ENCODE data around the gene BBLN.
A peak's percentile ranks its signal among the peaks of the same experiment; 100 is the strongest.

Gene BBLN

GRCh38 chr9:128145536-128145935 lies 14.5 kb upstream of the BBLN start:
- DNase-seq (ENCODE audit: low read depth), result no peak

- no peak for DNase-seq (ENCODE audit: low read depth)
Measured at GRCh38 chr9:128145951-128146351, 14.1 kb upstream of the BBLN start.

GRCh38 chr9:128146591-128147120 lies 13.4 kb upstream of the BBLN start:
- DNase-seq (ENCODE audit: low read depth), result no peak

GRCh38 chr9:128148509-128149000 lies 11.5 kb upstream of the BBLN start:
- no peak for DNase-seq (ENCODE audit: low read depth)

- DNase-seq (ENCODE audit: low read depth), result no peak
Measured at GRCh38 chr9:128149001-128149701, 10.9 kb upstream of the BBLN start, which contains the start of gene LCN2. Gene LCN2 (plus strand): TSS chr9:128149453. CDS start chr9:128149526, 73 bp downstream.

- no peak for DNase-seq (ENCODE audit: low read depth)
Measured at GRCh38 chr9:128149951-128150593, 10.0 kb upstream of the BBLN start.

DNA sequence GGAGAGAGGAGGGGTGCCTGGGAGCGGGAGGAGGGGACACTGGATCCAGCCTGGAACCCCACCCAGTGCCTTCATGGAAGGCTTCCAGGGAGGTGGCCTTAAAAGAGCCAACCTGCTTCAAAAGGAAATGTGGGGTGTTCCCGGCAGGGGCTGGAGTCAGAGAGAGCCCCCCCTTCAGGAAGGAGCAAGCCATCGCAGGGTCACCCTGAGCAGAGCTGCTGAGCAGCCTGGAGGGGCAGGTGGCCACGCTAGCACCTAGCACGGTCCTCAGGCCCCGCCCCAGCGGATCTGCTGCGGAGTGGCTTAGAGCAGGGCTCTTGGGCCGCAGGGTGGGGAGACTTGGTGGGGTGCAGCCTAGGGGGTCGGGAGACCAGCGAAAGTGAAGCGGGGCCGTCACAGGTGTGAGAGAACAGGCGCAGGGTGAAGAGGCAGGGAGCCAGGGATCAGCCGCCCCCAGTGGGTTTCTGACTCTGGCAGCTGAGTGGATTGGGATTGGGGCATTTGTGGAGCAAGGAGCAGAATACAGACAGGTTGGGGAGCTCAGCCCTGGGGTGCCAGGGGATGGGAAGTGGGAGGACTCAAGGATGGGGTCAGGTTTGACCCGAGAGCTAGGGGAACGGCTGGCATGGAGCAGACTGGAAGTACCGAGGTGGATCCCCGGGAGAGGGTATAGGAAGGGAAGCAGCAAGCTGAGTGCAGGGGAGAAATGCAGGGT lies 9.3 kb upstream of the BBLN start:
- DNase-seq (ENCODE audit: low read depth), result no peak

GRCh38 chr9:128151309-128152132 lies 8.5 kb upstream of the BBLN start:
- no peak for DNase-seq (ENCODE audit: low read depth)

DNA sequence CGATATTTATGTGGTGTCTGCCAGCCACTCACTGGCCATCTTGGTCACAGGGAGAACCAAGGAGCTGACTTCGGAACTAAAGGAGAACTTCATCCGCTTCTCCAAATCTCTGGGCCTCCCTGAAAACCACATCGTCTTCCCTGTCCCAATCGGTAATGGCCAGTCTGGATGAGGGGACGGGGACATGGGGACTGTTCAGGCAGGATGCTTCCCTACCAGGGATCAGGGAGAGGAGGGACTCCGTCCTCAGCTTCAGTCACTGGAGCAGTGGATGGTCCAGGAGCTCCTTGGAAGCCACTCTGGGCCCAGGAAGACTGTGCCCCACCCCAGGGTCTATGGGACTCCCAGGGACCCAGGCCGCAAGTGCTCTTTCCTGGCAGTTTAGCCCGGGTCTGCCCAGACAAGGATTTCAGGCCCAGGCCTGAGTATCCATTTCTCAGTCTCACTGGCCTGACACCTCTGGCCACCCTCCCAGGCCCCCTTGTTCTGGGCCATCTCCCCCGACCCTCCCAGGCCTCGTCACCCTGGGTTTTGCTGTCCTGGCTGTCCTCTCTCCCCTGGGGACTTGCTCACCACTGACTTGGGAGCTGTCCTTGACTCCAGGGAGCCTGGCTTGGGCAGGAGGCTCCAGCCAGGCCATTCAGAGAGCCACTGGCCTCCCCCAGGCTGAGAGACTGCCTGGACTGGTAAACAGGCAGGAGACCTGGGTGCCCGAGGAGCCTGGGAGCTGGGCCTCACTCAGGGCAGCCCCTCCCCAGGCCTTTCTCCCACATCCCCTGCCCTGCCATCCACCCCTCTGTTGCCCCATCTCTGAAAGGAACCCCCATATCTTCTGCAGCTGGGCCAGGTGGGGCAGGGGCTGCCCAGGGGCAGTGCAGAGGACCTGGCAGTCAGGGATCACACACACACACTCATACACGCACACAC lies 7.7 kb upstream of the BBLN start:
- no peak for DNase-seq (ENCODE audit: low read depth)

- DNase-seq (ENCODE audit: low read depth), result no peak
Measured at GRCh38 chr9:128153060-128153946, 6.8 kb upstream of the BBLN start.

- no peak for DNase-seq (ENCODE audit: low read depth)
Measured at GRCh38 chr9:128153947-128154695, 5.9 kb upstream of the BBLN start.

DNA sequence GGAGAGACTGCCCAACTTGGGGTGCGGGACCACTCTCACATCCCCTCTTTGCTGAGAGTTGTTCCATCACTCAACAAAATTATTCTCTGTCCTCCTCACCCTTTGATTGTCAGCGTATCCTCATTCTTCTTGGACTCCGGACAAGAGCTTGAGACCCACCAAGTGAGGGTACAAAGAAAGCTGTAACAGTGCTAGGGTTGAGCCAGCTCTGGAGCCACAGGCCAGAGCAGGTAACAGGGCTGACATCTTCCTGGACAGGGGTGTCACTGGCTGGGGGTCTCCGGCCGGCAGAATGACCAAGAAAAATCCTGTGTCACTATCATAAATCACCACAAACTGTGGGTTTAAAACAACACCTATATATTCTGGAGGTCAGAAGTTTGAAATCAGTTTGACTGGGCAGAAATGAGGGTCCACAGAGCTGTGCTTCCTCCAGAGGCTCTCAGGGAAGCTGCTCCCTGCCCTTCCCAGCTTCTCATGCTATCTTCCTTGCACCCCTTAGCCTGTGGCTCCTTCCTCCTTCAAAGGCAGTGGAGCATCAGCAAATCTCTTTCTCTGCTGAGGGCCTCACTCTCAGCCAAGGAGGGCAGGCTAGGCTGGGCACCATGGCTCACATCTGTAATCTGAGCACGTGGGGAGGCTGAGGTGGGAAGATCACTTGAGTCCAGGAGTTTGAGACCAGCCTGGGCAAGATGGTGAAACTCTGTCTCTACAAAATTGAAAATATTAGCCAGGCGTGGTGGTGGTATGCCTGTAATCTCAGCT lies 4.1 kb upstream of the BBLN start:
- DNase-seq (ENCODE audit: low read depth), result no peak

GRCh38 chr9:128159522-128159783 lies 612 bp upstream of the BBLN start:
- peak; percentile 9 for DNase-seq (ENCODE audit: low read depth)

- peak; percentile 5 for DNase-seq (ENCODE audit: low read depth)
Measured at GRCh38 chr9:128160603-128160987, 530 bp downstream of the BBLN start.

DNA sequence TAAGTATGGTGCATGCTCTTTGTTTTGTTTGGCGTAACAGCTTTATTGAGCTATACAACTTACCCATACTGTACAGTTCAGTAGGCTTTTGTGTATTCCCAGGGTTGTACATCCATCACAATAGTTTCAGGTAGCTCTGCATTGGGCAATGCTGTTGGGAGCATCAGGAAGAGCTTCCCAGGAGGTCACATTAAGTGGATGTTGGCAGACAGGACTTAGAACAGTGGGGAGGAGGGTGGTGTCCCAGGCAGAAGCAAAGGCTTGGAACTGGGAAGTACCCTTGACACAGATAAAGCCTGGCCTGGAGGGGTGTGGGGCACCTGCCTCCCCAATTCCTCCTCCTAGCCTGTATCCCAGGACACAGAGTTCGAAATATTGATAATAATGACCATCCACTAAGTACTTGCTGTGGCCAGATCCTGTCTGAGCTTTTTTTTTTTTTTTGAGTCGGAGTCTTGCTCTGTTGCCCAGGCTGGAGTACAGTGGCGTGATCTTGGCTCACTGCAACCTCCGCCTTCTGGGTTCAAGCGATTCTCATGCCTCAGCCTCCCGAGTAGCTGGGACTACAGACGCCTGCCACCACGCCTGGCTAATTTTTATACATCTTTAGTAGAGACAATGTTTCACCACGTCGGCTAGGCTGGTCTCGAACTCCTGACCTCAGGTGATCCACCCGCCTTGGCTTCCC lies 1.3 kb downstream of the BBLN start:
- DNase-seq (ENCODE audit: low read depth), result no peak

DNA sequence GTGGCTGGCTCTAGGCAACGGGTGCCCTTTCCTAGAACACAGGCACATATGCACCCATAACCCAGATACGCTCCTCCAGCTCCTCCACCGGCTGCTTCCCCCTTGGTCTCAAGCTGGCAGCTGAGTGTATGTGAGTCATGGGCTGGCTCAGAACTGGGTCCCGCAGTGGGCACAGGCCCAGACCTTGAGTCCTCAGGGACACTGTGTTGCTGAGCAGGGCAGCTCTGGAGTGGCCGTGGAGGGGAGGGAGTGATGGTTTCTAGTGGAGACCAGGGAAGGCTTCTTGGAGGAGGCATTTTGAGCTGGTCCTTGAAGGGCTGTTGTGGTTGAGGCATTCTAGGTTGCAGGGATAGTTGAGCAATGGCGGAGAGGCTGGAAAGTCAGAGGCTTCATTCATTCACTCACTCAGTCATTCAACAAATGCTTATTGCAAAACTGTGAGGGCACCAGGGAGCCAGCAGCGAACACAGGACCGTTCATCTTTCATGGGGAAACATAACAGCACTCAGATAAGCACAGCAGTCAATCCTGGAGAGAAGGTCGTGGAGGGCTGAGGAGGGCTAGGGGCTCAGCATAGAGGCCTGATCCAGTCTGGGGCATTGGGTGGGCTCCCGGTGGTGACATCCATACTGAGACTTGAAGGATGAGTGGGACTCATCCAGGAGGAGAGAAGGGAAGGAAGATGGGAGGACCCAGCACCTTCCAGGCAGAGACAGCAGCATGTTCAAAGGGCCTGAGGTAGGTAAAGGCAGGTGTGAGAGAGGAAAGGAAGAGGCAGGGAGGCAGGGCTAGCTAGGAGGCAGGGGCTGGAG lies 2.4 kb downstream of the BBLN start:
- DNase-seq (ENCODE audit: low read depth), result no peak

DNA sequence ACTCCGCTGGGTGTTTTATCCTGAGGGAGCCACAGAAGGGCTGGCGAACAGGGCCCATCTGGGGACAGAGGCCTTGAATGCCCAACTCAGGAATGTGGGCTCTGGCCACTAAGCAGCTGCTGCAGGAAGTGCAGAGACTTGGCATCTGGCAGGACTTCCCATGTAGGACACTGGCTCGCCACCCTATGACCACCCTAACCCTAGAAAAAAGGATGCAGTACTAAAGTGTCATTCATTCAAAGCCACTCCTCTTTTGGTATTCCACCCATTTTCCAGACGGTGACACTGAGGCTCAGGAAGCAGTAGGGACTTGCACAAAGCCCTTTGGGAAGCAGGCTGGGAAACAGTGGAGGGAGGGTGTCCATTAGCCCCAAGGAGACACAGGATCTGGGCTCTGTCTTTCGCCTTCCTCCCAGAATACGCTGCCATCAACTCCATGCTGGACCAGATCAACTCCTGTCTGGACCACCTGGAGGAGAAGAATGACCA lies 3.0 kb downstream of the BBLN start:
- no peak for DNase-seq (ENCODE audit: low read depth)
